ENCODE data around the gene ATG2A. TPM values are rescaled to one million over a fixed set of nuclear protein-coding genes. Genes with fewer than 3 reads are reported as not detected.
A peak's percentile ranks its signal among the peaks of the same experiment; 100 is the strongest.

Gene ATG2A
- total and polyA plus RNA-seq, 7 donors, result 11.0 to 21.6 (median 19.5) TPM

GRCh38 chr11:64876835-64877341 is 40.1 kb downstream of the ATG2A start:
- intact Hi-C loops (cut with DNase I), result loop anchor here (2.0 kb wide), 2 partner anchors 14 to 18 kb away; no protein-coding TSS in a partner anchor
- 3 to 6% (median 4%) methylated on average over 14 of the region's 14 CpGs for WGBS, 3 donors
- peak; percentile 17 to 52 (median 48) for ATAC-seq

GRCh38 chr11:64876229-64876750 is 40.7 kb downstream of the ATG2A start:
- Histone ChIP-seq H3K9me3 (no peaks in the 10 kb centered on the region), H3K27ac (peak overlapping the region; percentile 97), H3K27me3 (ENCODE audit: insufficient read depth in 3 of 3, low read length in 2 of 3) (no peaks in the 10 kb centered on the region), H3K4me1 (peaks cover 65% of the 10 kb centered on the region), H3K4me3 (peak overlapping the region; percentile 99), H3K36me3 (ENCODE audit: insufficient read depth in 1 of 2, low read depth in 1 of 2) (peaks cover 0 to 27% of the 10 kb centered on the region in 2 donors)
- no peak for TF ChIP-seq CTCF (IDR thresholded peaks at IDR 0.05)
- intact Hi-C loops (cut with DNase I), result loop anchor here (2.0 kb wide), 2 partner anchors 13 to 17 kb away; no protein-coding TSS in a partner anchor
- DNase-seq (peak in 1 of 2 donors; percentile 13), ATAC-seq (no peak)
- WGBS, 3 donors, result 6 to 35% (median 8%) methylated on average over 11 of the region's 11 CpGs

More at GRCh38 chr11:64876835-64877341, 40.1 kb downstream of the ATG2A start:
- Histone ChIP-seq H3K27me3 (ENCODE audit: insufficient read depth in 3 of 3, low read length in 2 of 3) (no peaks in the 10 kb centered on the region), H3K4me3 (peak overlapping the region; percentile 99), H3K4me1 (peaks cover 59% of the 10 kb centered on the region), H3K9me3 (no peaks in the 10 kb centered on the region), H3K27ac (peak overlapping the region; percentile 97), H3K36me3 (ENCODE audit: insufficient read depth in 1 of 2, low read depth in 1 of 2) (peaks cover 0 to 27% of the 10 kb centered on the region in 2 donors)
- no peak for TF ChIP-seq CTCF (IDR thresholded peaks at IDR 0.05)
- DNase-seq, result peak; percentile 49 to 74

- DNase-seq (peak in 1 of 2 donors; percentile 23), ATAC-seq (peak in 2 of 4 donors; percentile 6 to 19)
- peak overlapping the region; percentile 99 for H3K4me3 ChIP-seq
- no peaks in the 10 kb centered on the region for H3K27me3 ChIP-seq (ENCODE audit: insufficient read depth in 3 of 3, low read length in 2 of 3)
- peak overlapping the region; percentile 97 for H3K27ac ChIP-seq
- TF ChIP-seq CTCF (IDR thresholded peaks at IDR 0.05), result no peak
- WGBS, 3 donors, result 27 to 62% (median 28%) methylated on average over 17 of the region's 17 CpGs
- intact Hi-C loops (cut with DNase I), result loop anchor here (2.0 kb wide), 2 partner anchors 13 to 17 kb away; no protein-coding TSS in a partner anchor
- H3K4me1 ChIP-seq, result peaks cover 72% of the 10 kb centered on the region
- H3K9me3 ChIP-seq, result no peaks in the 10 kb centered on the region
- H3K36me3 ChIP-seq (ENCODE audit: insufficient read depth in 1 of 2, low read depth in 1 of 2), result peaks cover 0 to 27% of the 10 kb centered on the region in 2 donors
Measured at GRCh38 chr11:64875369-64876228, 41.4 kb downstream of the ATG2A start.

GRCh38 chr11:64874308-64875240 is 42.4 kb downstream of the ATG2A start:
- TF ChIP-seq CTCF (IDR thresholded peaks at IDR 0.05), result no peak
- H3K27me3 ChIP-seq (ENCODE audit: insufficient read depth in 3 of 3, low read length in 2 of 3), result no peaks in the 10 kb centered on the region
- DNase-seq, result no peak
- intact Hi-C loops (cut with DNase I), result no loop called here
- ATAC-seq, result no peak
- no peaks in the 10 kb centered on the region for H3K9me3 ChIP-seq
- H3K4me1 ChIP-seq, result peaks cover 80% of the 10 kb centered on the region
- WGBS, 3 donors, result 45 to 69% (median 53%) methylated on average over 29 of the region's 29 CpGs
- H3K4me3 ChIP-seq, result peak overlapping the region; percentile 99
- H3K27ac ChIP-seq, result peak overlapping the region; percentile 97
- peaks cover 0 to 27% of the 10 kb centered on the region in 2 donors for H3K36me3 ChIP-seq (ENCODE audit: insufficient read depth in 1 of 2, low read depth in 1 of 2)

Data from psoas muscle (tissue), 8 donors.